Activated CD4-positive, alpha-beta T cell treated with anti-CD3 and anti-CD28 coated beads for 36 hours (primary cell): ENCODE data around the gene TTI1. TPM values are rescaled to one million over a fixed set of nuclear protein-coding genes. Genes with fewer than 3 reads are reported as not detected.

ENCODE experiments used
- ATAC-seq: fragments of 200-7000 bp; cut with Tn5 transposase; one replicate; pipeline ENCODE4 v1.10.0; 2021; ENCODE audit warnings: mild to moderate bottlenecking, moderate library complexity
- CTCF ChIA-PET: fragments of 350-600 bp; sonication (Branson Sonifier 250); formaldehyde crosslinking; loops from one replicate; lab custom pipeline; 2021; ENCODE audit warnings: antibody characterized with exemption; lab: Charles Lee
- POLR2A ChIA-PET: fragments of 350-600 bp; sonication (Branson Sonifier 250); formaldehyde crosslinking; loops from one replicate; lab custom pipeline; 2021; ENCODE audit warnings: antibody characterized with exemption, inconsistent platforms; lab: Charles Lee
- DNase-seq: peaks from one replicate; pipeline ENCODE4 v3.0.0-alpha.2; 2020
- H3K27ac Mint-ChIP-seq: one replicate; pipeline ENCODE4 v1.8.0; 2021; ENCODE audit warnings: mixed read lengths
- H3K27me3 Mint-ChIP-seq: one replicate; pipeline ENCODE4 v1.8.0; 2021; ENCODE audit warnings: mixed read lengths
- H3K36me3 Mint-ChIP-seq: one replicate; pipeline ENCODE4 v1.8.0; 2021; ENCODE audit warnings: low read depth, mixed read lengths
- H3K4me1 Mint-ChIP-seq: one replicate; pipeline ENCODE4 v1.8.0; 2021; ENCODE audit warnings: mixed read lengths
- H3K4me3 Mint-ChIP-seq: one replicate; pipeline ENCODE4 v1.8.0; 2021; ENCODE audit warnings: mild to moderate bottlenecking, moderate library complexity, mixed read lengths
- H3K9me3 Mint-ChIP-seq: one replicate; pipeline ENCODE4 v1.8.0; 2021; ENCODE audit warnings: low read depth, mixed read lengths
- intact Hi-C, 2 experiments: fragments of 100-400 bp; cut with DNase I in 1 of 2; cut with micrococcal nuclease in 1 of 2; formaldehyde crosslinking; loops; one replicate each; pipeline versions ENCODE4 v1.14.2 to v1.15.1; 2022 to 2024; cut with DNase I, micrococcal nuclease
- total RNA-seq, 2 experiments: library from RNA; stranded (reverse); gene quantifications; one replicate each; pipeline ENCODE4 v1.2.3, GENCODE V29; 2021

TTI1 gene
- total RNA-seq, 2 experiments from 2014 or later: 35.6 to 36.7 TPM

DNA sequence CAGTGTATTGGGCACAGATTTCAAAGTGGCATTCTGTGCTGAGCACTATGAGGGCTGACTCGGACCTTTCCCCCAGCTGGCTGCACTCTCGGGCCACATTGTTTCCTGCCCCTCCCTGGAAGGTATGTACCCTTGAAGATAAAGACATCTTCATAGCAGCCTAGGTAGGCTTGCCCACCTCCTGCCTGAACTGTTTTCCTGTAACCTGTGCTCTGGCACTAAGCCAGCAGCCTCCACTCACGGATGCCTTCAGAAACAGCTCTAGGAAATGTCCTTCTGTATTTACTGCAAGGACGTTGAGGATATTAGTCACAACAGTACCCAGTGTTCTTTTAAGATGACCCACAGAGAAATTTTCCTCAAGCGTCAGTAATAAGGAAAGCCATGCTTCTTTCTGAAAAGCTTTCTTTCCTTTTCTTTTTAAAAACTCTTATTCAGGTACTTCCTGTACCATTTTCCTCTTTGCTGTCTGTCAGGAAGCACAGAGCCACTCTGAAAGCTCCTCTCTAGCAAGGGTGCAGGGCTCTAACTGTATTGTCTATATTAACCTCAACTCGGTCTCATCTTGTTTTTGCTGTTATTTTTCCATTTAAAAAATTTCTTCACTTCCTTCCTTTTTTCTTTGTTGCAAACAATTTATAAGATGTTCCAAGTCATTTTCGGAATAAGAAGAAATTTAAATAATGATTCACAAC, 43.5 kb downstream of the TTI1 start:
- intact Hi-C loops: loop anchor here (1.0 to 5.0 kb wide), 4 partner anchors 12 to 297 kb away; partner anchors contain the start of genes CTNNBL1 (in 1 of the 2) and VSTM2L (in 1 of the 2)
- no peak overlapping the region for H3K4me3 Mint-ChIP-seq
- H3K4me1 Mint-ChIP-seq: peaks cover 21% of the 10 kb centered on the region
- H3K36me3 Mint-ChIP-seq: peaks cover 57% of the 10 kb centered on the region
- ATAC-seq (no peak), DNase-seq (no peak)
- no peaks in the 10 kb centered on the region for H3K27me3 Mint-ChIP-seq
- ChIA-PET POLR2A (no interaction called here), CTCF (no interaction called here)
- no peak overlapping the region for H3K27ac Mint-ChIP-seq
- H3K9me3 Mint-ChIP-seq: no peaks in the 10 kb centered on the region

DNA sequence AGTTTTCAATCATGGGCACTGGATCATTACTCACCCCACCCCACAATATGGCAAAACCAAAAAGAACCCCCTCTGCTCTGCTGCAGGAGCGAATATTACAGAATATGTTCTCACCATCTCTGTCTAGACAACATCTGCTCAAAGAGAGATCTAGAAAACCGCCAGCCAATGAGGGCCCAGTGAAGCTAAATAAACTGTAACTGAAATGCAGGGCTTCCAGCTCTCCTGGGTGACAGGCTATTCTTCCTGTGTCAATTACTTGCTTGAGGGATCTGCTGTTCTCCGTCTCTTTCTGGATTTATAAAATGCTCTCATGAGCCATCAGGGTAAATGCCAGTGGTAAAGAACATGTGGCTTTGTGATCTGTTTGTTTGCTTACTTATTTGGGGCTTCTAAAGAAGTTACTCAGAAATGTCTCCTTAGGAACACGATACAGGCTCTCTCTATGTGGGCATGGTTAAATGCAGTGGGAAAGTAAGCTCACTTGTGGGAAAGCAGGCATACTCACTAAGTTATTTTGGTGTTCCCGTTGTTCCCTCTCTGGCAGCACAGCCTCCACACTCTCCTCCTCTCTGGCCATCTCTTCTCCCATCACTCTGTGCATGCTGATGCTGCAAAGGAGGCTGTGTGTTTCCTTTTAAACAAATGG, 44.8 kb downstream of the TTI1 start:
- Mint-ChIP-seq H3K4me1 (peaks cover 21% of the 10 kb centered on the region), H3K9me3 (no peaks in the 10 kb centered on the region), H3K27ac (no peak overlapping the region), H3K4me3 (no peak overlapping the region), H3K27me3 (no peaks in the 10 kb centered on the region), H3K36me3 (peaks cover 59% of the 10 kb centered on the region)
- CTCF ChIA-PET: interaction anchor here (0.9 kb wide), 1 partner anchor 131 kb away, joined by 3 read pairs; no protein-coding TSS in a partner anchor
- ATAC-seq (no peak), DNase-seq (no peak)
- intact Hi-C loops: no loop called here
- POLR2A ChIA-PET: no interaction called here

DNA sequence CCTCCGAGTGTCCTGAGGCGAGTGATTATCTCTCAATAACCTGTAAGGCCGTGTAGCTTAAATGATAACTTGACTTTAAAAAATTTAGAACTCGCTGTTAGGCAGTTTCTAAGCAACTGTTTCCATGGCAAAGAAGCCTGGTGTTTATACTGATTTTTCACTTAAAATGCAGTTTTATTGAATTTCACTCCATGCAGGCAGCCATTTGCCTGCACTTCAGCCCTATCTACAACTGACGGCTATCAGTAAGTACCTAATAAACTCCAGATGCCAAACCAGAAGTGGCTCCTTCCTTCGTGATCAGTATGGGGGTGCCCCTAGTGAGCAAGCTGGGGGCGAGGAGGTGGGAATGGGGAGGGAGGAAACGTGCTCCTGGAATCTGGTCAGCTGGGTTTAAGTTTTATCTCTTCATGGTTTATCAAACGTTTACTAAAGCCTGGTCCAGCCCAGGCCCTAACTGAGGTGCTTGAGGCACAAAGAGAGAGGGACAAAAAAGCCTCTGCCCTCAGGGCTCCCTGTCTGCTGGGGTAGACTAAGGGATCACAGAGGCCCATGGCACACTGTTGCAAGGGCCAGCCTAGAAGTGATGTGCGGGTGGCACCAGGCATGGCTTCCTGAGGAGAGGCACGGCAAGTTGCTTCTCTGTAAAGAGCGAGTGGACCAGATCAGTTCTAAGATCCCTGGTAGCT, 45.5 kb downstream of the TTI1 start:
- Mint-ChIP-seq H3K4me3 (no peak overlapping the region), H3K9me3 (no peaks in the 10 kb centered on the region), H3K27ac (no peak overlapping the region), H3K4me1 (peaks cover 21% of the 10 kb centered on the region), H3K27me3 (no peaks in the 10 kb centered on the region), H3K36me3 (peaks cover 64% of the 10 kb centered on the region)
- POLR2A ChIA-PET: no interaction called here
- ATAC-seq: no peak
- intact Hi-C loops: no loop called here
- DNase-seq: no peak
- CTCF ChIA-PET: interaction anchor here (0.9 kb wide), 1 partner anchor 130 kb away, joined by 3 read pairs; no protein-coding TSS in a partner anchor

DNA sequence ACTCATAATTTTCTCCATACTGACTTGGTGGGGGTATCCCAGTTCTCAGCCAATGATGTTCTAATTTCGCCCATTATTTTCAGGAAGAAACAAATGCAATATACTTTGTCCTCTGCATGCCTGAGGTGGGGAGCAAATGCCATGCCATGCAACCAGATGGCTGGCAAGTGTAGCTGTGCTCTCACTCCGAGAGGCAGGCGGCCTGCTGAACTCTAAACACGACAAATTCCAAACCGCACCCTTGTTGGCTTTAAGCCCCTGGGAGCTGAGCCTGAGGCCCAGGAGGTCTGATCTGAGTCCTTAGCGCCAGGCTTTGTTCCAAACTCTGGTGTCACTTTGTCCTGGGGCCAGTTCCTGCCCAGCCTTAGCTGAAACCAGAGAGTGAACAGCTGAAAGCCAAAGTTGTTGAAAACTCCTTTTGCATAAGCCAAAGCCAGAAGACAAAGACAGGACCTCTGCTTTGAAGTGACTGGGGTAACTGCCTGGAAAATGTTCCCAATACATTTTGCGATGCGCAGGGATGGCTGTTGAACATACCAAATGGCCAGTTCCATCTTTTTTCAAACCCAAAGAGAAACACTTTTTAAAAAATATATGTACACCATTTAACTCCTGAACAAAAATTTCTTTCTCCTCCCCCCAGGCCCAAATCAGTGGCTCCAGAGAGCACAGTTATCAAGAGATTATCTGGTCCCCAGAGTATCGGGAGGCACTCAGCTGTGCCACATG, 46.2 kb downstream of the TTI1 start:
- CTCF ChIA-PET: no interaction called here
- ATAC-seq (no peak), DNase-seq (no peak)
- POLR2A ChIA-PET: no interaction called here
- Mint-ChIP-seq H3K27me3 (no peaks in the 10 kb centered on the region), H3K4me1 (peaks cover 21% of the 10 kb centered on the region), H3K36me3 (peaks cover 69% of the 10 kb centered on the region), H3K9me3 (no peaks in the 10 kb centered on the region), H3K4me3 (no peak overlapping the region), H3K27ac (no peak overlapping the region)
- intact Hi-C loops: no loop called here

DNA sequence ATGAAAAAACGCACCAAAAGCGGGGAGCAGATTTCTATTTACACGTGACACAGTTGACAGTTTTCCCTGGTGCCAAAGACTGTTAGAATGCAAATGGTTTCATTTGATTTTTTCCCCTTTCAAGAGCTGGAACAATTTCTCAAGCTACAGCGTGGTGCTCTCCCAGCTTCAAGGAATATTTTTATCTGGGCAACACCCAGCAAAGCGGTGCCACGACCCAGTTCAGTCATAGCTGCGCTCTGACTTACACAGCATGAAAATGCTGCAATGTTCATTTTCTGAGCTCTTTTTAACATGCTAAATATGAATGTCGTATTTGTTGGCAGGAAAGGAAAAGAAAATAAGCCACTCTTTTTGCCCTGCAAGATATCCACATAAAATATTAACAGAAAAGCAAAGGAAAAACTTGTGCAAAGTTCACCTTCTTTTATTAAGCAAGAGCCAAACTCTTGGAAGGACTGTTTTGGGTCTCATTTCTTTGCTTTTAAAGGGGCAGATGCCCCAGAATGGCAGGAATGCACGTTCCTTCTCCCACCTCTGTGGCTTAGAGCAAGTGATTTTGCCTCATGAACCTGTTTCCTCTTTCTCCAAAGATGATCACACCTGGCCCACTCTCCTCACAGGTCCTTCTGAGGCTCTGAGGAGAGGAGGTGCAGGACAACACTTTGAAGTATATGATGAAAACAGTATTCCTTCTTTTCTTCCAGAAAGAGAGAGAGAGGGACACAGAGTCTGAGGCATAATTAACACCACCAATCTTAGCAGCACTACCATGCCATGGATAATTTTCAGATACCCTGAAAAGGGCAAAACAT, 47.0 kb downstream of the TTI1 start:
- CTCF ChIA-PET: interaction anchor here (1.0 kb wide), 1 partner anchor 9 kb away, joined by 3 read pairs; no protein-coding TSS in a partner anchor
- no peak overlapping the region for H3K4me3 Mint-ChIP-seq
- peaks cover 70% of the 10 kb centered on the region for H3K36me3 Mint-ChIP-seq
- POLR2A ChIA-PET: no interaction called here
- DNase-seq: no peak
- intact Hi-C loops: no loop called here
- no peak for ATAC-seq
- H3K9me3 Mint-ChIP-seq: no peaks in the 10 kb centered on the region
- H3K27ac Mint-ChIP-seq: no peak overlapping the region
- peaks cover 15% of the 10 kb centered on the region for H3K4me1 Mint-ChIP-seq
- no peaks in the 10 kb centered on the region for H3K27me3 Mint-ChIP-seq

DNA sequence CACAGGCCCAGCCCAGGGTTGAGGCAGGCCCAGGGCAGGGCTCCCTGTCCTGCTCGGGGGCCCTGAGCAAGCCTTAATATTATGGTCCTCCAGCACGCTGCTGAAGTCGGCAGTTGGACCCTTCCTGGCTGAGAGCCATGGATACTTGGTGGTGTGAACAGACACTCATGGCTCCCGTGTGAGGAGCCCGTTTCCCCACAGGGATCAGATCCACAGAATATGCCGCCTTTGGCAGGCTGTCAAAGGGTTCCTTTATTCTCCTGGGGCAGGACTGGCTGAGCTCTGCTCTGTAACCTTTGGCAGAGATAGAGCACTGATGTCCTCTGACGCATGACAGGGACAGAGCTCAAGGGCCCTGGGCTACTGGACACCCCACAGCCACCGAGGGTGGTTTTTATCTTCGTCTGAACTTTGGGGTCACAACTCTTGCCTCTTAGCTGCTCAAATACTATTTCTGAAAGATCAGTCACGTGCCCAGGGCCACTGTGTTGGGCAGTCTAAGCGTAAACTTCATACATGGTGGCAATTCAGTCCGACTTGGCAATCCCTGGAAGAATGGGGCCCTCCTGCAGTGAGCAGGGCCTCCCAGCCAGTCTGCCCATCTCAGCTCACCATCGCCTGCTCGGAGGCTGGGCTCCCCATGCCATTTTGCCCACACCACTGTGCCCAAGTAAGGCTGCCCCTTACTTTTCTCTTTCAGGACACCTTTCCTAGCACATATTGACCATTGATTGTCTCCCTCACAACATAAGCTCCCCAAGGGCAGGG, 49.1 kb downstream of the TTI1 start:
- no peak for DNase-seq
- peaks cover 58% of the 10 kb centered on the region for H3K36me3 Mint-ChIP-seq
- H3K4me1 Mint-ChIP-seq: no peaks in the 10 kb centered on the region
- H3K9me3 Mint-ChIP-seq: no peaks in the 10 kb centered on the region
- ChIA-PET CTCF (no interaction called here), POLR2A (no interaction called here)
- no peak overlapping the region for H3K4me3 Mint-ChIP-seq
- no peak for ATAC-seq
- no peaks in the 10 kb centered on the region for H3K27me3 Mint-ChIP-seq
- intact Hi-C loops: no loop called here
- H3K27ac Mint-ChIP-seq: no peak overlapping the region

DNA sequence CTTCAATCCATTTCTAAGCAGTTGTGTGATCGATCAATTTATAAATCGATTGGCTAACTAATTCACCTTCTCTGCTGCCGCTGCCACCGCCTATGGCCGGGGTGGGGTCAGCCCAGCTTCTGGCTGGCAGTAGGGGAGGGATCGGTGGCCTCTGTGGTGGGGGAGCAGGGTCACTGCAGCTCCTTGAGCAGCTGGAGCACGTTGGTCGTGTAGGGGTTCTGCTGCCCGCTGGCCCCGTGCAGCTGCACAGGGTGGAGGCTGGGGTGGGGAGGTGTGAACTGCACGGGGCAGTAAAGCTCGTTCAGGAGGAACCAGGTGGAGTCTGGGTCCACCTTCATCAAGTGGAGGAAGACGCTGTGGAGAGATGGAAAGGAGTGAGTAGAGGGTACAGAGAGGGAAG, 50.0 kb downstream of the TTI1 start:
- no peaks in the 10 kb centered on the region for H3K9me3 Mint-ChIP-seq
- H3K4me3 Mint-ChIP-seq: no peak overlapping the region
- ChIA-PET POLR2A (no interaction called here), CTCF (no interaction called here)
- no peak for ATAC-seq
- no peak for DNase-seq
- H3K36me3 Mint-ChIP-seq: peaks cover 49% of the 10 kb centered on the region
- no peak overlapping the region for H3K27ac Mint-ChIP-seq
- intact Hi-C loops: no loop called here
- H3K4me1 Mint-ChIP-seq: no peaks in the 10 kb centered on the region
- H3K27me3 Mint-ChIP-seq: no peaks in the 10 kb centered on the region

DNA sequence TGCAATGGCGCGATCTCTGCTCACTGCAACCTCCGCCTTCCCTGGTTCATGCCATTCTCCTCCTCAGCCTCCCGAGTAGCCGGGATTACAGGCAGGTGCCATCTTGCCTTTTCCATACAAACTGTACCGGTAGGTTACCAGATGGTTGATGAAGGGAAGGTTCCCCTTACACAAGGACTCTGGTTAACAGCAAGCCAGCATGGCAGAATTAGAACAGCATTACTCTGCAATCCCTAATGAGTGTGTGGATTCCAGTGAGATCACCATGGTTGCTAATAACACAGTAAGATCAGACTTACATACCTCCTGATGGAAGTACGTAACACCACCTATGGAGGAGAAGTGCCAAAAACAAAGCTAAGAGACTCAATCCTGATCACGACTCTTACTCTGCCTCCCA, 51.7 kb downstream of the TTI1 start:
- Mint-ChIP-seq H3K27ac (no peak overlapping the region), H3K36me3 (peaks cover 39% of the 10 kb centered on the region), H3K27me3 (no peaks in the 10 kb centered on the region), H3K4me3 (no peak overlapping the region), H3K9me3 (no peaks in the 10 kb centered on the region), H3K4me1 (peaks cover 13% of the 10 kb centered on the region)
- intact Hi-C loops: no loop called here
- ATAC-seq: no peak
- POLR2A ChIA-PET: no interaction called here
- DNase-seq: no peak
- CTCF ChIA-PET: interaction anchor here (0.7 kb wide), 1 partner anchor 963 kb away, joined by 3 read pairs; no protein-coding TSS in a partner anchor

DNA sequence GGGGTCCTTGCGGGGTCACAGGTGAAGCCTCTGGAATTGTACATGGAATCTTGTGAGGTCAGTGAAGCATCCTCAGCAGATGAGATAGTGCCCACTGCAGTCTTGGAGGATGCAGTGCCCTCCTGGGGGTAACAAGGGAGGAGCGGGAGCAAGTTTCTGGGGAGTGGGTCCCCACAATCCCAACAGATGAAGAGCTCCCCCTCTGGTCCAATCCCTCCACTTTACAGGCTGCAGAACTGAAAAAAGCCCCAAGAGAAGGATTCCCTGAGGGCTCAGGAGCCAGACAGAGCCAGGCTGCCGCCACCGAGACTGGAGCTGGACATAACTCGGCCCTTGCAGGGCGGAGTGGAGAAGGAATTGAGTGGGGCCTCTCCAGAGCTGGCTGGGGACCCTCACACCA, 52.4 kb downstream of the TTI1 start:
- CTCF ChIA-PET: interaction anchor here (1.1 kb wide), 1 partner anchor 11 kb away, joined by 6 read pairs; no protein-coding TSS in a partner anchor
- Mint-ChIP-seq H3K27ac (no peak overlapping the region), H3K36me3 (peaks cover 38% of the 10 kb centered on the region), H3K4me1 (peaks cover 13% of the 10 kb centered on the region), H3K27me3 (no peaks in the 10 kb centered on the region), H3K9me3 (no peaks in the 10 kb centered on the region), H3K4me3 (no peak overlapping the region)
- DNase-seq: no peak
- intact Hi-C loops: no loop called here
- ATAC-seq: no peak
- POLR2A ChIA-PET: no interaction called here

DNA sequence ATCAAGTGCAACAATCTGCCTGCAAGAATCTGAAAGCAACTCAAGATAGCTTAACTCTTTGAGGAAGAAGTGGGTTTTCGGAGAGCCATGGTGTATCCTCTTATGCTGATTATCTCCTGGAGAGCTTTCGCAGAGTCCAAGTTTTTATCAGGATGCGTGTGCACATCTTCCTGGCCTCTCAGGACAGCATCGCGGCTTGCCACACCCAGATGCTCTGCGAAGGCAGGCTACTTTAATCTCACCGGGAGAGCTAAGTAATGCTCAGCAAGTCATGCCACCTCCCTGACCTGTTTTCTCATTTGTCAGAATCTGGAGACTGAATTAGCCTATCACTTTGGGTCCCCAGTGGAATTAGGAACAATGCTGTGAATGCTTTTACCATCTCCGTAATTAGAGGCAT, 52.9 kb downstream of the TTI1 start:
- H3K4me1 Mint-ChIP-seq: peaks cover 13% of the 10 kb centered on the region
- H3K9me3 Mint-ChIP-seq: no peaks in the 10 kb centered on the region
- H3K27ac Mint-ChIP-seq: no peak overlapping the region
- H3K27me3 Mint-ChIP-seq: no peaks in the 10 kb centered on the region
- intact Hi-C loops: no loop called here
- H3K36me3 Mint-ChIP-seq: peaks cover 39% of the 10 kb centered on the region
- ChIA-PET POLR2A (interaction anchor here (0.6 kb wide), 1 partner anchor 492 kb away, joined by 3 read pairs; no protein-coding TSS in a partner anchor), CTCF (interaction anchor here (1.1 kb wide), 1 partner anchor 12 kb away, joined by 6 read pairs; no protein-coding TSS in a partner anchor)
- DNase-seq (no peak), ATAC-seq (no peak)
- H3K4me3 Mint-ChIP-seq: no peak overlapping the region
